Activated CD8-positive, alpha-beta memory T cell treated with anti-CD3 and anti-CD28 coated beads, Interleukin-2, amount 50 U/mL, for 1 hour (primary cell): ENCODE results near the gene SH3TC1.

ENCODE experiments used
- DNase-seq: peaks from one replicate; pipeline ENCODE4 v3.0.0-alpha.2; 2020; ENCODE audit errors: extremely low read depth

SH3TC1 gene

DNA sequence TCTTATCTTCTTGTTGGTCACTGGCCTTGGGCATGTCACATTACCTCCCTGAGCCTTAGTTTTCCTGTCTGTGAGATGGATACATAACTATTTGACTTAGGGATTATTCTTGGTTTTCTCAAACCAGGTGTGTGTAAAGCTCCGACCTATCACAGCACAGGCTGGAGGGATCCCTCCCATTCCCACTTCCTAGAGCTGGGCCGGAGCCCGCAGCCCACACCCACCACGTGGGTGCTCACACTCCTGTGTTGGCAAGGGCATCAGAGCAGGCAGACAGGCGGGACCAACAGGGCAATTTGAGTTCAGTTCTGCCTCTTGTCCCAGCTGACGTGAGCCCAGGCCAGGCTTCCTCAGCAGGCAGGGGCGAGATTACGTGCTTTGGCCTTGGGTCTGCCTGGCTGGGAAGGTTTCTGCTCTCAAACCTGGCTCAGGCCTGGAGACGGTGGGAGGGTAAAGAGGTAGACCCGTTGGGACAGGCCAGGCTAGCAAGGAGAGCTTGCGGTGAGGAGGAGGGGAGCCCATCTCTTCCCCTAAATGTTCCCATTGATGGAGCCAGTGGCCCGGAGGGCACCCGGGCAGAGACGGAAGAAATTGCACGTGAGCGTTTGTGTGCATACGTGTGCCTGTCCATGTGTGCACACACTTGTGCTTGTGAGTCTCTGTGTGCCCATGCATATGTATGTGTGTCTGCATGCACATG lies 734 bp upstream of the SH3TC1 start:
- no peak for DNase-seq

DNA sequence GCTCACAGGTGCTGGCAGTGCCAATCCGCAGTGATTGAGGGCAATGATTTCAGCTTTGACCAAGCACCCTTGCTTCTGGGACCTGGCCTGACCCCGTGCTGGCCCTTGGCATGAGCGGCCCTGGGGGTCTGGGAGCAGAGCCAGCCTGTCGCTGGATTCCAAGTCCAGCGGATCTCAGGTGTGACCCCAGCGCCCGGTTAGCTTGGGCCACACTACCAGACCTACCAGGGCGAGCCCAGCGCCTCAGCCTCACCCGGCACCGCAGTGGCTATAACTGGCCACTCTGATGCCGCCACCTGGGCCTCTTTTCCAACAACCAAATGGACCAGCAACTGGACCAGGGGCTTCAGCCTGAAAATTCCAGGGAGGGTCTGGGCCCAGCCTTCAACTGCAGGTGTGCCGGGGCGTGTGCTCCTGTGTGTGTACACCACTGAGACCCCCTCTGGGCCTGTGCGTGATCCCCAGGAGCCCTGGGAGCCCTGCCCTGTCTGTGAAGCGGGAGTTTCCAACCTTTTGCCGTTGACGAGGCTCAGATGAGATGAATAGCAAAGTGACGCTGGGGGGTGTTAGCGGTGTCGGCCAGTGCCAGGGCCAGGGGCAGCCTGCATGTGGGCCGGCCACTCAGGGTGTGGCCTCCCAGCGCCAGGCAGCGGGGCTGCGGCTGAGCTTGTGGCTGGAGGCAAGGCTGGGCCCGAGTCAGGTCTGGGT lies 658 bp downstream of the SH3TC1 start:
- no peak for DNase-seq

DNA sequence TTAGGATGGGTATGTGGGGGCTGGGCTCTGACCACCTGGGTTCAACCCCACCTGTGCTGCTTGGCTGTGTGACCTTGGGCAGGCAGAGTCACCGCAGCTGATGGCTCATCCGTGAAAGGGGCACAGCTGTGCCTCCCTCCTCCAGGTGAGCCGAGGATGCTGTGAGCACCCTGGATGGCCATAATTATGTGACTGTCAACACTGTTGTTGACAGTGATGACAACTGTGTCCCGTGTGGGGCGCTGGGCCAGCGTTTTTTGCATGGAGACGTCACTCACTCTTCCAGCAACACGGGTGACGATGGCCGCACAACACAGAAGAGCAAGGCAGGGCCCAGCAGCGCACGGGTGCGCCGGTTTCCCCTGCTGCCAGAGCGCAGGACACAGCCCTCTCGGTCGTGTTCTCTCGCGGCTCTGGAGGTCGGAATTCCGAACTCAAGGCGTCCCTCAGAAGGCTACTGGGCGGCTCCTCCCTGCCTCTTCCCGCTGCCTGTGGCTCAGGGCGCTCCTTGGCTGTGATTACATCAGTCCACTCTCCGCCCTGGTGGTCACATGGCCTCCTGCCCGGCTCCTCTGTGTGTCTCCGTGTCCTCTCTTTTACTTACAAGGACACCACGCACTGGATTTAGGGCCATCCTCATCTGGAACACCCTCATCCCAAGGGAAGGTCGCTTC lies 1.3 kb downstream of the SH3TC1 start:
- no peak for DNase-seq

DNA sequence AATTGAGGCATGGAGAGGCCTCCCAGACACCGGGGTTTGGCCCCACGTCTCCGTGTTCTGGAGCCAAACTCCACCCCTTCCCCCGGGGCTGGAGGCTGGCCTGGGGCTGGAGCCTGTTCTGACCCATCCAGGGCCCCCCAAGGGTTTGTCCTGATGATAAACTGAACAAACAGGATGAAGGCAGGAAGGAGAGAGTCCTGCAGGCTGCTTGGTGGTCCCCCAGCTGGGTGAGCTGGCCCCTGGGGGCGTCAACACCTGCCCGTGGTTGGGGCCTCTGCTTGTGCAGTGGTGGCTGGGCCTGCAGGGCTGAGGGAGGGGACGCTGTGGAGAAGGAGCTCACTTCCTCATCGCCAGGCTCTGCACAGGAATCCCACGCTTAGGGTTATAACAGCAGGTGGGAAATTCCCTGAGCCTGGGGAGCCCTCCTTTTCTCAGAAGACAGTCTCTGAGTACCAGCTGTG lies 2.3 kb downstream of the SH3TC1 start:
- DNase-seq = no peak

DNA sequence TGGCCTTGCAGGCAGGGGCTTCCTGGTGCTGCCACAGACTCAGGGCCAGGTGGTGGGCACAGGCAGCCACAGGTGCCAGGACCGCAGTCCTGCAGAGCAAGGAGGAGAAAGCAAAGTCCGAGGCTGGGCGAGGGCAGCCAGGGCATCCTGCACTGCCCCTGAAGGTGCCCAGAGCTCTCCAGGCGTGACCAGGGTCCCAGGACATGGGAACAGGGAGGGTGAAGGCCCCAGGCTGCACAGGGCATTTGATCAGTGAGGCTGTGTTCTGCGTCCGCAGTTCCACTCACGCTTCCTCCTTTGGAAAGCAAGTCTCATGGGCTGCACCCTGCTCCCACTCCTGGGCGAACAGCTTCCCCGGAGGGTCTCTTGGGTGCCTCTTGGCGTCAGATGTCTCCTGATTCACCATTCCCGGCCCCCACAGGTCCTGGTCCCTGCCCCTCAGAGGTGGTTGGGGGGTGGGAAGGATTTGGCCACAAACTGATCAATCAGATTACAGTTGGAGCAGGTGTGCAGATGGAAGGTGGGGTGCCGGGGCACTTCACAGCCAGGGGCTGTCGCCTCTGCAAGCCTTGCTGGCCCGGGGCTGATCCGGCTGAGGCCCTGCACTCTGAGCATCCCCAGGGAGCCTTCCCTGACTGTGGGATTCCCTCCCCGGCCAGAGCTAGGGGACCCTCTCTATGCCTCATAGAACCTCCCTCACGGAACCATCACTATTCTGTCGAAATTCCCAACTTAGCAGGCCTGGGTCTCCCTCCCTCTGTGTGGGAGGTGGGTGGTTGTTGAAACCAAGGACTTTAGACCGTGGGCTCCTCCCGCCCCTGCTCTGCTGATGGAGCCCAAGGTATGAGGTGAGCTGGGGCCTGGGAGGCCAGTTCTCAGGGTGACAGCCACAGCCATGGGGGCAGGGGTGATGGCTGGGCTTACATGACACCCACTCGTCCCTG lies 3.3 kb downstream of the SH3TC1 start:
- DNase-seq = no peak

DNA sequence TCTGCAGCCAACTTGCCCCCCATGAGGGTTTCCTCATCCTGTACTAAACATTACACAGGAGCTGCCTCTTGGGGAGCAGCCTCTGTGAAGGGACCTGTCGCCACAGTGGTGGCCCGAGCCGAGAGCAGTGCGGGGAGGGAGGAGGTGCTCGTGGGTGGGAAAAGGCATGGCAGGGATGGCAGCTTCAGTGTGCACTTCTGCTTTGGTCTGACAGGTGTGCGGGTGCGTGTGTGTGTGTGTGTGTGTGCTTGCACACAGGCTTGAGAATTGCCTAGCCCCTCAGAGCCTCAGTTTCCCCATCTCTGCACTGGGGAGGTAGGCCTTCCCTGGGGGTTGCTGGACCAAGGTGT lies 3.9 kb downstream of the SH3TC1 start:
- no peak for DNase-seq

DNA sequence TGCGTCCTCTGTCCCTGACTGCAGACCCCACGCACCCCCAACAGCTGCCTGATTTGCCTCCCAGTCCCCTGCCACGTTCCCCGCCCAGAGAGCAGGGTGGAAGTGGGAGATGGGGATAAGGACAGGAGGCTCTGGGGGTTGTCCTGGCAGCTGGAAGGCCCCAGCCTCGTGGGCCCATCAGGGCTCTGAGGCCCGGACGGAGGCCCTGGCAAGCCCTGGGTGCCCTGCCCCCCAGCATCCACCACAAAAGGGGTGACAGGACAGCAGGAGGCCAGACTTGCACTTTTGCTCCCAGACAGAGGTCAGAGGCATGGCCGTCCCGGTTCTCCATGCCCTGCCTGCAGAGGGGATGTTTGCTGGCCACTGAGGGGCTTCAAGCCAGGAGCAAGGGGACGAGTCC lies 4.7 kb downstream of the SH3TC1 start:
- no peak for DNase-seq

DNA sequence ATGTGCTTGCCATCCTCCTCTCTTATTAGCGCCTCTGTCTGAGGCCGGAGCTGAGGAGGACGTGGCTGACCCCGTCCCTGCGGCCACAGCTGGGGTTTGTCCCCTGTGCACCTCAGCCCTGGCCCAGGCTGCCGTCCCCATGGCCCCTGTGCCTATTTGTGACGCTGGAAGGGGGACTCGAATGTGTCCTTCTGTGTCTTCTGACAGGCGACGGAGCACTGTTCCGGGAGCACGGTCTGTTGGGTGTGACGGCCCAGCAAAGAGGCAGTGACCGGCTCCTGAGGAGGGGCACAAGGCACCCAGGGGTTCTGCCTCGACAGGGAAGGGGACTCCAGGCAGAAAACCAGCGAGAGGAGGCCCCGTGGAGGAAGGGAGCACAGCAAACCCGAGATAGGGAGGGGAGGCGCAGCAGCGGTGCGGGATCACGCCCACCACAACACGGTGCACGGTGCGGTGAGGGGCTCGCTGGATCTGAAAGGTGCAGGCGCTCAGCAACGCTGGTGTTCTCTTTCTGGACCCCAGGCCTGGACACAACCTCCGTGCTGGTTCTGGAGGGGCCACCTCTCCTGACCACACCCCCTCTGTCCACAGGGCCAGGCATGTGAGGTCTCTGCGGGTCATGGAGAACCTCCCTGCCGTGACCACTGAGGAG lies 5.6 kb downstream of the SH3TC1 start:
- DNase-seq = no peak

DNA sequence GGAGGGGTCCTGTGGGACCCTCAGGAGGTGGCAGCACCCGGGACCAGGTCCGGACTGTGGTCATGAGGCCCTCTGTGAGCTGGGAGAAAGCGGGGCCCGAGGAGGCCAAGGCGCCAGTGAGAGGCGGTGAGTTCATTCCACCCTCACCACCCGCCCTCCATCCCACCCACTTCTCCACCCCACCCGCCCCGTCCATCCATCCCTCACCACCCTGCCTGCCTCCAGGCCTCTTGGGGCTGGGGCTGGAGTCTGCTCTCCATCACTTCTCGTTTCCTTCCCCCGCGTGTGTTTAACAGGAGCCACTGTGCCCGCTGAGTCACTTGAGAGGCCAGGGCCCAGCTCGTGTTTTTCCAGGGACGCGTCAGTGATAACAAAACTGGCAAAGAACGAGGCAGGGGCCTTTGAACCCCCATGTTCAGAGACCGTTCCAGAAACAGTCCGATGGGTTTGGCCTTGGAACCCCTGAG lies 6.2 kb downstream of the SH3TC1 start:
- no peak for DNase-seq

DNA sequence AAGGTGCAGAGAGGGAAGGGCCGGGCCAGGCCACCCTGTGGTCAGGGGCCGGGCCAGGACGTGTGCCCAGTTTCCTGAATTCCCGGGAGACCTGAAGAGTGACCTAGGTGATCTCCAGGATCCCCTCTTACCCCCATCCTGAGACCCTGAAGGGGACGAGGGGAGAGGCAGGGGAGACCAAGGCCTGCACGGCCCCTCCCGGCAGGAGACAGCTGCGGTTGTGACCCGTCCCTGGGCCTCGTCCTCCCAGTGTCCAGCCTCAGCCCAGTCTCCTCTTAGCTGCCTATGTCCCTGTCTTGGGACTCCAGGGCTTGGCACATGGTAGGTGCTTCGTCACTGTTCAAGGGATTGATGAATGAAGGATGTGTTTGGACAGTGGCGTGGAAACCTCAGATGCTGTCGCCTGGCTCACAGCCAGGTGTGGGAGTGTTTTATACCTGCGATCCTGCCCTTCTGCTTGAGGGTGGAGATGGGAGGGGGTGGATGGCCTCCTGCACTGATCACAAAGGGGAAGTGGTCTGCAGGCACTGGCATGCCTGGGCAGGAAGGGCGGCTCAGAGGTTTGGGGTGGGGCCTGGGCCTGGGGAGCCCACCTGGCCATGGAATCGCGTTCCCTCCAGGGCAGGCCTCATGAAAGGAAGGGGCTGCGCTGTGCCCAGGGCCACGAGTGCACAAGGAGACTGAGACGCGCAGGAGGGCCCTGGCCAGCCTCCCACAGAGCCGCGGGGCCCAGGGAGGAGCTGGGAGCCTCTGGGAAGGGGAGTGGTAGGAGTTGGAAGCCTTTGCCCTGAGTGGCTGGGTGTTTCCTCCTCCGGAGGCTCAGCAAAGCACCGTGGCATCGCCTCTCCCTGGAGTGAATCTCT lies 6.9 kb downstream of the SH3TC1 start:
- no peak for DNase-seq

DNA sequence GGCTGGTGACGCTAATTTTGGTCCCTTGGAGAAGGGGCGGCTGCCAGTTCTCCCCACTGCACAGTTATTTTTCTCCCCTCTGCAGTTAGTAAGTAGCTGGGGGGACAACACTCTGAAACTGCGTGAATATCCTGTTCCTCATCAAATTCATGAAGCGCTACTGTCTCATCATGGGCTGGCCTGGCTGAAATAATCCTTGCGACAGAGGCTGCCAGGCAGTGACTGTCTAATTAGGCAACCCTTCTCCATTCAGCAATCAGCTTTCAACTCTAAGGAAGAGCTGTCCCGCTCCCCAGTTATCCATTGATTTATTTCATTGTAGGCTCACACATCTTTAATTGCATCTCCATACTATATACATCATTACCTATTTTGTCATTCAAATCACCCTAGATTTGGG lies 8.2 kb downstream of the SH3TC1 start:
- no peak for DNase-seq

DNA sequence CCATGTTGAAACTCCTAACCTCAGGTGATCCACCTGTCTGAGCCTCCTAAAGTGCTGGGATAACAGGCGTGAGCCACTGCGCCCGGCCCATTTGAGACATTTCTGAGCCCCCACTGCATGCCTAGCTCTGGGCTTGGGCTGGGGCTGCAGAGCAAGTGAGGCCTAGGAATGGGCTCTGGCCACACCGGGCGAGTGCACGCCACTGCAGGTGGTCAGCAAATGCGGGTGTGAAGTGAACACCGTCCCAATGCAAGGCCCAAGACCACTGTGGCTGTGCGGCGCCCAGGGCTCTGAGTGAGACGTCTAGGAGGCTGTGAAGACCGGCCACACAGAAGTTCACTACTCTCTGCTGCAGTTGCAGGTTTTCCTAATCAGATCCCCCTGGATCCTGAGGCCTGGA lies 9.5 kb downstream of the SH3TC1 start:
- no peak for DNase-seq

DNA sequence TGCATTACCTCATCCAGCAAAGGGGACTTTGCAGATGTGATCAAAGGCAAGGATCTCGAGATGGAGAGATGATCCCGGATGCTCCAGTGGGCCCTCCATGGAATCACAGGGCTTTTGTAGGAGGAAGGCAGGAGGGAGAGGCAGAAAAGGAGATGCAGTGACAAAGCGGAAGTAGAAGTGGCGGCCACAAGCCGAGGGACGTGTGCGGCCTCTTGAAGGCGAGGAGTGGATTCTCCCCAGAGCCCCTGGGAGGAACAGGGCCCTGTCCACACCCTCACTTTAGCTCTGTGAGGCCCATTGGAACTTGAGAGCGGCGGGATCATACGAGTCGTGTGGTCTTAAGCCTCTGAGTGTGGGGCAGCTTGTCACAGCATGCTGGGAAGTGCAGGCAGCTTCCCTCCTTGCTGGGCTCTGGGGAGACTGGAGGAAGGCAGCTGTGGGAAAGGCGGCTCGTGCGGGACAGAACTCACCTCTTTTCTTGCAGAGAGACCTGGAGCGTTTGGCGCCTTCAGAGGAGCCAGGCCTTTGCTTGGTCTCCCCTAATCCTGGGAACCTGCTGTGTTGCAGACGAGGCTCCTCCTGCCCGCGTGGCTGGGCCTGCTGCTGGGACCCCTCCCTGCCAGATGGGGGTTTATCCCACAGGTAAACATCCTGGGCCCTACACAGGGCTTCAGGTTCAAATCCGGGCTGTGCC lies 10.2 kb downstream of the SH3TC1 start:
- no peak for DNase-seq

DNA sequence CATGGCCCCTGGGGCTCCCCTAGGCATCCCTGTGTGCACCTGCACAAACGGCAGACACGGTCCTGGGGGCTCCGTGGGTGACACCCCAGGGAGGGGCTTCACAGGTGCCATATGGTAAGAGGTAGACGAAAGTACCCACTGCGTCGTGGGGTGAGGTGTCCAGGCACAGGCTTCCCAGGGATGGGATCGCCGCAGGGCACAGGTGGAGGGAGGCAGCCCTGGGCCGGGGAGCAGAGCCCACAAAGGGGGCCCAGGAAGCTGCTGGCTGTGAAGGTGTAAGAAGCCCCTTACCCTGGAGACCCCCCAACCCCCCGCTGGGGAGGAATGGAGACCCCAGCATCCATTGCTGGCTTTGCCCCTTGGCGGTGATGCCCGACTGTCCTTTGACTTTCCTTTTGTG lies 10.9 kb downstream of the SH3TC1 start:
- DNase-seq = no peak

DNA sequence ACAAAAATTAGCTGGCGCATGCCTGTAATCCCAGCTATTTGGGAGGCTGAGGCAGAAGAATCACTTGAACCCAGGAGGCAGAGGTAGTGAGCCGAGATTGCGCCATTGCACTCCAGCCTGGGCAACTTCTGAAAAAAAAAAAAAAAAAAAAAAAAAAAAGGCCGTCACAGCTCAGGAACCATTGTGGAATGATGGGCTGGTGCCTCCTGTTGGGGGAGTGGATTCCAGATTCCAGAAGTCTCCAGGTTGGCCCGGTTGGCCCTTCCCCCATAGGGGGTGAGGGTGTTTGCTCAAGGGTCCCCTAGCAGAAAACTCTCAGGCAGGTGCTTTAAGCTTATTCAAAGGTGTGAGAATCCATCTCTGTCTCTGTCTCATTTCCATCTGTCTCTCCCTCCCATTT lies 11.5 kb downstream of the SH3TC1 start:
- DNase-seq = no peak

DNA sequence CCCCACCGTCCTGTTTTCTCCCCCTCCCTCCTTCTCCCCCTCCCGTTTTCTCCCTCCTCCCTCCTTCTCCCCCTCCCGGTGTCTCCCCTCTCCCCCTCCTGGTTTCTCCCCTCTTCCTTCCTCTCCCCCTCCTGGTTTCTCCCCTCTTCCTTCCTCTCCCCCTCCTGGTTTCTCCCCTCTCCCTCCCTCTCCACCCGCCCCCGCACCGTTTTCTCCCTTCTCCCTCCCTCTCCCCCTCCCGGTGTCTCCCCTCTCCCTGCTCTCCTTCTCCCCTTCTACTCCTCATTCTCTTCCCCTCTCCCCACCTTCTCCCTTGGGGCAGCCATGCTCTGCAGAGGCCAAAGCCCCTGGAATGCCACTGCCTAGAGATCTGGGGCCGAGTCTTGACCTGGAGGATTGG lies 12.2 kb downstream of the SH3TC1 start:
- DNase-seq = no peak

DNA sequence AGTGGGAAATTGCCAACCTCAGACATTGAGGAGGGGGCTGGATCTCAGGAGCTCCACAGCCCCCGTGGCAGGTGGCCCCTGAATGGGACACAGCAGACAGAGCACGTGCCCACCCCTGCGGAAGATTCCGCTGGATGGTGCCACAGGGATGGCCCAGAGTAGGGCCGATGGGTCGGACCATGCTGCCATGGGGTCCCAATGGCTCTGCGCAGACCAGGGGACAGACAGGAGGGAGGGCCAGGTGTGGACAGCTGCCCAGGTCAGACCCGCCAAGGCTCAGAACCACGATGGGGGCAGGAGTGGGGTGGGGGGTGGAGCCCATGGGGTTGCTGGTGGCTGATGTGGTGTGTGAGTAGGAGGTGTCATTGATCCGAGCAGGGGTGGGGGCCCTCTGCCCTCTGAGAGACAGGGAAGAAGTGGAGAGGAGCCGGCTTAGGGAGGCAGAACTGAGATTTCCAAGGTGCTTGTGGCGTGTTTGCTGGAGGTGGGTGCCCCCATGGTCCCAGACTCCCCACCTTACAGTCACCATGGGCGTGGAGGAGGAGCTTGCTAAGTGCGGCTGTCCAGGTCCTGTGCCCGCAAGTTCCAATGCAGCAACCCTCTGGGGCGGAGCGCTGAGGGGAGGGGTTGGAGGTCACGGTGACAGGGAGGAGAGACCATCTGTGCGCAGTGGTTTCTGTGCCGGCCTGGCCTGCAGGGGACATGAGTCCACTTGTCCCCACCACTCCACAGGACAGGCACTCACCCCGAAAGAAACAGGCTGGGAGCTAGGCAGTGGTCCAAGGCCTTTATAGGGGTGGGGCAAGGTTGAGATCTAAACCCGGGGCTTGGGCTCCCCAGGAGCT lies 12.9 kb downstream of the SH3TC1 start:
- DNase-seq = no peak

DNA sequence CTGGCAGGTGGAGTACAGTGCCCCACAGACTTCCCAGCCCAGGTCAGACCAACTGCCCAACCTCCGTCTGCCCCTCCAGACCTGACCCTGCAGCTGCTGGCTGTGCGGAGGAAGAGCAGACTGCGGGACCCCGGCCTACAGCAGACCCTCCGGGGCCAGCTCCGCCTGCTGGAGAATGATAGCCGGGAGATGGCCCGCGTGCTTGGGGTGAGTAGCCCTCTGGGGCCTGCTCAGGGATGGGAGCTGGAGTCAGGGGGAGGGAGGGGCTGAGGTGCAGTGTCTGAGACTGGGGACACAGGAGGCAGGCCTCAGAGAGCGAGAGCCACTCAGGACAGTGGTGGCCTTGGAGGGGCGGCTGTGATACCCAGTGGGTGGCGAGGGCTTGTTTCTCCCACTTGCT lies 13.5 kb downstream of the SH3TC1 start:
- no peak for DNase-seq

DNA sequence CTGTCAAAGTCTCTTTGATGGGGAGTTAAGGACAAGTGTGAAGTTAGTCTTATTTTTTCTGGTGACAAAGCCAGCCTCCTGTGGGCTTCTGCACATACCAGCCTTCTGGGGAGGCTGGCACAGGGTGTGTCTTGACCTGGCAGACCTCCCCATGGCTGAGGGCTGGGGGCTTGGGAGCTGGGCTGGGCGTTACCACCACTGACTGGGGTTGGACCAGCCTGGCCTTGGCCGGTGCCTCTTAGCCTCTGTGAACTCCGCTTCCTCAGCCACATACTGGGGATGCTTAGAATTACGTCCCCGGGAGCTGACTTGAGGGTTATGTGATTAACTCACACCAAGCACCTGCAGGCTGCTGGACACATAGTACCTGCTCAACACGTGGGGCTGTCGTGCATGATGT lies 14.0 kb downstream of the SH3TC1 start:
- no peak for DNase-seq
